WI38 (cell line): Measurements from ENCODE around the gene POLD3.
"Not testable (repeated sequence)": the region's sequence is repeated elsewhere in the genome, so short reads cannot be mapped to it uniquely, and the experiment has no call there.

Experiments used
- H3K4me3 ChIP-seq: 2 replicates; pipeline ENCODE4 v1.5.1; 2011; ENCODE audit warnings: low read depth, mild to moderate bottlenecking, control low read depth, low read length
- TF ChIP-seq, protein P1 (sequence below): IDR thresholded peaks from 2 replicates; pipeline ENCODE4 v1.5.1; 2012; ENCODE audit warnings: low read depth, mild to moderate bottlenecking, control low read depth, low read length

The POLD3 gene

DNA sequence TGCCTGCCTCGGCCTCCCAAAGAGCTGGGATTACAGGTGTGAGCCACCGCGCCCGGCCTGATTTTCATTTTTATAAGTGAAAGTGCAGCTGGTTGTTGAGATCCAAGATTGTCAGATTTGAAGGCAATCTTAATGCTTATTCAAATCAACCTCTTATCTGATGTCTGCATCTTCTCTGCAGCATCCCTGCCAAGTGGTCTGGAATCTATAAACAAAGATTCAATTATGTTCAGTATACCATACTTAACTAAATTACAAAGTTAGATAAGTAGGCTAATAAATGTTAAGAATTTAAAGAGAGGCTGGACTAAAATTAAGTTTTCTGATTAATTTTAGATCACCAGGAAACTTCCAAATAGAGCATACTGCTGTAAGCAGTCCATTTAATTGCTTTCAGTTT, 53.8 kb downstream of the POLD3 start:
- no peak overlapping the region for H3K4me3 ChIP-seq
- TF ChIP-seq, protein P1, sequence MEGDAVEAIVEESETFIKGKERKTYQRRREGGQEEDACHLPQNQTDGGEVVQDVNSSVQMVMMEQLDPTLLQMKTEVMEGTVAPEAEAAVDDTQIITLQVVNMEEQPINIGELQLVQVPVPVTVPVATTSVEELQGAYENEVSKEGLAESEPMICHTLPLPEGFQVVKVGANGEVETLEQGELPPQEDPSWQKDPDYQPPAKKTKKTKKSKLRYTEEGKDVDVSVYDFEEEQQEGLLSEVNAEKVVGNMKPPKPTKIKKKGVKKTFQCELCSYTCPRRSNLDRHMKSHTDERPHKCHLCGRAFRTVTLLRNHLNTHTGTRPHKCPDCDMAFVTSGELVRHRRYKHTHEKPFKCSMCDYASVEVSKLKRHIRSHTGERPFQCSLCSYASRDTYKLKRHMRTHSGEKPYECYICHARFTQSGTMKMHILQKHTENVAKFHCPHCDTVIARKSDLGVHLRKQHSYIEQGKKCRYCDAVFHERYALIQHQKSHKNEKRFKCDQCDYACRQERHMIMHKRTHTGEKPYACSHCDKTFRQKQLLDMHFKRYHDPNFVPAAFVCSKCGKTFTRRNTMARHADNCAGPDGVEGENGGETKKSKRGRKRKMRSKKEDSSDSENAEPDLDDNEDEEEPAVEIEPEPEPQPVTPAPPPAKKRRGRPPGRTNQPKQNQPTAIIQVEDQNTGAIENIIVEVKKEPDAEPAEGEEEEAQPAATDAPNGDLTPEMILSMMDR, result no peak

DNA sequence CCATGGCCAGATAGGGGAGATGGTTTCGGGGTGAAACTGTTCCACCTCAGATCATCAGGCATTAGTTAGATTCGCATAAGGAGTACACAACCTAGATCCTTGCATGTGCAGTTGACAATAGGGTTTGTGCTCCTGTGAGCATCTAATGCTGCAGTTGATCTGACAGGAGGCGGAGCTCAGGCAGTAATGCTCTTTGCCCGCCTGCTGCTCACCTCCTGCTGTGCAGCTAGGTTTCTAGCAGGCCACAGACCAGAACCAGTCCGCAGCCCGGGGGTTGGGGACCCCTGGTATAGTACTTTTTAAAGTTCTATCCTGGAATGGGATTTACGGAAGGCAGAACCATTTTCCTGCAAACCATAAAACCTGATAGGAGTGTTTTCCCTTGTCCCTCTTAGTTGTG, 54.6 kb downstream of the POLD3 start:
- H3K4me3 ChIP-seq, result no peak overlapping the region
- TF ChIP-seq, protein P1, result no peak

GRCh38 chr11:74647404-74647803, 55.0 kb downstream of the POLD3 start:
- H3K4me3 ChIP-seq, result no peak overlapping the region
- TF ChIP-seq, protein P1, result no peak

DNA sequence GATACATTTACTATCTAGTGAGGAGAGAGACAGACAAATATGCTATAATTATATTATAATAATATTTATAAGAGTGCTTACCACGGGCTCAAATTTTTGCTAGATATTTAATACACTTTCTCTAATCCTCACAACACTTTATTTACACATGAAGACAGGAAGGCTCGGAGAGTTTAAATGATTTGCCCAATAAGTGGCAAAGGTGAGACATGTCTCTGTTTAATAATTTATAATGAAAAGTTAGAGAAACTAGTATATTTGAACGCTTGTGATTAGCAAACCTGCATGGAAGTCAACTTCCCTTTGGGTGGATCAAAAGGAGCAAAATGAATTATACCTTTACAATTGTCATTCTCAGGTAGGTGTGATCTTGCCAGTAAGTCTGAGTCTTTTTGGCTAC, 55.4 kb downstream of the POLD3 start:
- TF ChIP-seq, protein P1, result no peak
- H3K4me3 ChIP-seq, result no peak overlapping the region

DNA sequence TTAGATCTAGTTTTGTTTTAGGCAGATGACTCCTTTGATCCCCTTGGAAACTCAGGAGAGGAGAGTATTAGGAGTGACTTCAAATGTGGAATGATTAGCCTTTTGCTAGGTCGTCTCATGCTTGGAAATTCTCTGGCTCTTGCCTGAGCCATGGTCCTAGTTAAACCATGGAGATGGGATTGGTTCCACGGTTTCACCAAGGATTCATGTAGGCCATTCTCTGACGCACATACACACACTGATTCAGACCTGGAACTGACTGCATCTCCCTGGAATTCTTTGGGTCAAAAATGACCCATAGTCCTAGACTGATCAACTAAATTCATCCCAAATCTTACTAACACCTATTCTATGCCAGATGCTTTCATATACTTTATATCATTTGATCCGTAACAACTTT, 56.5 kb downstream of the POLD3 start:
- TF ChIP-seq, protein P1, result no peak
- H3K4me3 ChIP-seq, result no peak overlapping the region

DNA sequence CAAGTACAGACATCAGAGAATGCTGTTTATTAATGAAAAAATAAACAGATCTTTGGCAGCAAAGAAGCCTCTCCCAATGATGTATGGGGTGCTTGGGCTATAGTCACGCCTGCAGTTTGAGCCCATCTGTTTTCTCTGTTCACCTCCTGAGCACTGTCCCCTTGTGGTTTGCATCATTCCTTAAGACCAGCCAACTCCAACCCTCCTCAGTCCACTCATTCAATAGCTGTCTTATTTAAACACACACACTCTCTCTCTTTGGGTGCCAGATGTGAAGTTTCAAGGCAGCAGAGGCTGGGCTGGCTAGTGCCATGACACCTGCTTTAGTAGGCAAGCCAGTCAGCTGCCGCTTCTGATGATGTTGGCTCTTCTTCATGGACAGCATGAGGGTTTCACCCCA, 58.1 kb downstream of the POLD3 start:
- TF ChIP-seq, protein P1, result no peak
- H3K4me3 ChIP-seq, result no peak overlapping the region

GRCh38 chr11:74654976-74655375, 62.6 kb downstream of the POLD3 start:
- TF ChIP-seq, protein P1, result no peak
- H3K4me3 ChIP-seq, result no peak overlapping the region

DNA sequence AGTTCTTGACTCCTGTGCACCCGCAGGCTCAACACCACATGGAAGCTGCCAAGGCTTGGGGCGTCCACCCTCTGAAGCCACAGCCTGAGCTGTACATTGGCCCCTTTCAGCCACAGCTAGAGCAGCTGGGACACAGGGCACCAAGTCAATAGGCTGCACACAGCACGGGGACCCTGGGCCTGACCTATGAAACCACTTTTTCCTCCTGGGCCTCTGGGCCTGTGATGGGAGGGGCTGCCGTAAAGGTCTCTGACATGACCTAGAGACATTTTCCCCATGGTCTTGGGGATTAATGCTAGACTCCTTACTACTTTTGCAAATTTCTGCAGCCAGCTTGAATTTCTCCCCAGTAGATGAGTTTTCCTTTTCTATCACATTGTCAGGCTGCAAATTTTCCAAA, 66.7 kb downstream of the POLD3 start:
- H3K4me3 ChIP-seq, result not testable (repeated sequence)
